NCI-H146 treated with DMSO at 0.1 percent for 48 hours (cell line): ENCODE measurements around the gene MRPS9.

ENCODE experiments used
- DNase-seq: peaks from one replicate; lab custom pipeline; 2025; ENCODE audit not compliant: unreplicated experiment; lab: John Stamatoyannopoulos, UW

The MRPS9 gene

GRCh38 chr2:105078906-105079495 lies 41.1 kb downstream of the MRPS9 start:
- DNase-seq, result no peak

DNA sequence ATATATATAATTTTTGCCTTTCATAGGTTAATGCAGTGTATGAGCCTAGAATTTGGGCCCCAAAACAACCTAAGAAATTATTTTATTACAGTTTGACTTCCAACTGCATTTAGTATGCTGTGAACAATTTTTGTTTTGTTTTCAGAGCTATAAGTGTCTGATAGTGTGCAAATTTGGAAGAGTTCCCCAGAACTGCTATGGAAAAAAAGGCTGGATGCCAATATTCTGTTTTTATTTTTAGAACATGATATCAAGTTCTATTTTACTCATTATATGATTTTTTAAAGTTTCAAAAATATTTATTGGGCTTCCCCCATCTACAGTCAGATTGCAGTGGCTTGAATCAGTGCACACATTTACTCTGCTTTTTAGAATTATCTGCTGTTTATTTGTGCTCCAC lies 42.6 kb downstream of the MRPS9 start:
- DNase-seq, result no peak

DNA sequence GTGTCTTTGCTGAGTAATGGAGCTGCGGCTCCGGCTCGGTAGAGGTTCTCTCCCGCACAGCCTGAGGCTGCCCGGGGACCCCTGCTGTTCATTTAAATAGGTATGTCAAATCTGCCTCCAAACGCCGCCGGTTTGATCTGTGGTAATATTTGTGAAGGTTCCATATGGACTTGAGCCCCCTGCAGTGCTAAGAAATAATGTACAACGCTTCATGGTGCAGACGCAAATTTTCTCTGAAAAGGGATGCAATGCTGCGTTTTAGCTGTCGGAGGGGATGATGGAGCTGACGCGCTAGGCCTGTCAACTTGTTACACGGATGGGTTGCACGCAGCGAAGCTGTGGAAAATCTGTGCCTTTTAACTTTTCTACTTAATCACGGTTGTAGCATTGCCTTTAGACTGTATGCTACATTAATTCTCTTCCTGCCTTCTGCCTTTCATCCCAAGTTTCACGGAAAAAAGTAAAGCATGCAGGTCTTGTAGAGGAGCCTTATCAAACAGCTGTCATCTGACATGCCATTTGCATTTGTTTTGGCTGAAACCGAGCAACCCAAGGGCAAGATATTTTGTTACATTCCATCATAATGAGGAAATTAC lies 43.2 kb downstream of the MRPS9 start:
- DNase-seq, result no peak

DNA sequence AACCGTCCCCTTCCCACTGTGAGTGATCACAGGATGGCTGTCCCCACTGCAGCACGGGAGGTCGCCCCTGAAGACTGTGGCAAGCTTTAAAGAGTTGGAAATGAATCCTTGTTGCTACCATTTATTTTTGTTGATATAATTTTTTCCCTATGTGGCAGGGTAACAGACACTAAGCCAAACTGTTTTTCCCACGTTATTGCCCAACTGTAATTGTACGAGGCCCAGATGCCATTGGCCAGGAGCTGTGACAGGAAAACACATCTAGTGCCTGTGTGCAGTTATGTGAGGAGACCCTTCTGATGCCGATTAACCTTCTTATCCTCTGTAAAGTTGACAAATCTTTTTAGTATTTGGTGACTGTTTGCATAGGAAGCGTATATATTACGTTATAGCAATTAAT lies 44.2 kb downstream of the MRPS9 start:
- DNase-seq, result no peak

- no peak for DNase-seq
Measured at GRCh38 chr2:105085525-105085924, 47.7 kb downstream of the MRPS9 start.

- no peak for DNase-seq
Measured at GRCh38 chr2:105087273-105087672, 49.4 kb downstream of the MRPS9 start.

- DNase-seq, result no peak
Measured at GRCh38 chr2:105090091-105090490, 52.2 kb downstream of the MRPS9 start.

DNA sequence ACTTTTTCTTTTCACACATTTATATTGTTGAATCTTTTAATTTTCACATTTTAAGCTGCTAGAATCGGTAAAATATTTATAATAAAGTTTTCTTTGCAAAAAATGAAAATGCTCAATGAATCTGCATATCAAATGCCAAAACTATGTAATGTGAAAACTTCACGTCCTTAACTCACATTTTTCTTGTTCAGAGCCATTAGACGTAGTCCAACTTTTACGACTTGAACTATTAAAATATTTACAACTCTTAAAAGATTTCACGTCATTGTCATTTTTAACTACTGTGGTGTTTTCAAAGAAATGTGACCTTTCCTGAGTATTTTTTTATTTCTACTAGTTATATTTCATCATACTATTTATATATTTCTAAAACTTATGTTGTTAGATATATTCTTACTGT lies 54.9 kb downstream of the MRPS9 start:
- no peak for DNase-seq

DNA sequence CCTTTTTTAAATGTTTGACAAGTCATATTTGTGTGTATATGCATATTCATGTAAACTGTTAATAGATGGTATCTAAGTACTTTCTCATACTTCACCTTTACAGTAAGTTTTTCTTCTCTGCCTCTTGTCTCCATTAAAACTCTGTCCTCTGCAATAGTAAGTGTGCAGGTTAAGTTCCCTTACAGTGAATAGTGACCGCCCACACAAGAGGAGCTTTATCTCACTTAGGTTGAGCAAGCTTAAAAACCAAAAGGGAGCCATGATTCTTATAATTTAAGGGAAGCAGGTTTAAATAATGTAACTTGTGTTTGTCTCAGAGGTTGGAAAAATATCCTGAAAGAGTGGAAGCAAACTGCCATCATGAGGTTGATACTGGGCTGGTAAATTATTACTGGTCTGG lies 61.3 kb downstream of the MRPS9 start:
- no peak for DNase-seq

GRCh38 chr2:105100046-105100840 lies 62.4 kb downstream of the MRPS9 start:
- DNase-seq, result no peak

DNA sequence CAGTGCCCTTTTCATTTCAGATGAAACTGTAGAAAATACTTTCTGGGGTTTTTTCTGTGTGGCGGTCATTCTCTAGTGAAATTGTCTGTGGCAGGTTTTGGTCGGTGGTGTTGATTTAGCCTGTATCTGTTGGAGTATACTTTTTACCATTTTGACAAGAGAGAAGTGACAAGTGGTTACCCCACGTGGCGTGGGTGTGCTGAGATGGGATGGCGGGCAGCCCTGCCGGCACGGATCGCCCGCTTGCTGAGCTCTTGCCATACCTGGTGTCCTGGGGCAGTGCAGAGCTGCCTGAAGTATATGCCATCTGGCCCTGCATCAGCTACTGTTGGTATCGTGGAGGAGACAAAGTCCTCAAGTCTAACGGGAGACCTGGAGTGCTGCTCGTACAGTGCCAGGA lies 64.1 kb downstream of the MRPS9 start:
- DNase-seq, result no peak

- no peak for DNase-seq
Measured at GRCh38 chr2:105102963-105103421, 65.1 kb downstream of the MRPS9 start.

GRCh38 chr2:105103481-105103880 lies 65.6 kb downstream of the MRPS9 start:
- DNase-seq, result no peak

DNA sequence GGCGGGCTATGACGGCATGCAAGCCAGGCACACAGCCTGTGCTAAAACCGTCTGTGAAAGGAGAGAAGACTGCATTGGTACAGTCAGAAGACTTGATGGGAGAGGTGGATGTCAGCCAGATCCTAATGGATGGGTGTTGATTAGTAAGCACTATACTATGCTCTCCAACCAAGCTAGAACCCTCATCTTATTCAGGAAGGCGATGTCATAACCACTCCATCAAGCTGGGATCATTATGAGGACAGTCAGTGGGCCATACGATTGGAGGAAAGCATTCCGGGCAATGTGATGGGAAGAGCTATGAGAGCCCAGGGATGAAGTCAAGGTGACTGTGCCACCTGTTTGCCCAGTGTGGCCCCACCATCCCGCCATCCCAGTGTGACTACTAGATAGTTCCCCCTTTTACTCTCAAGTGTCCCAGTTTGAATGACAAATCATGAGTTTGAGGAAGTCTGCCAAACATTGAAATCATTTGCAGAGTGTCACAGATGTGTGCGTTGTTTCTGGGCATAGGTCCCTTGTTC lies 66.4 kb downstream of the MRPS9 start:
- DNase-seq, result no peak

- DNase-seq, result no peak
Measured at GRCh38 chr2:105110295-105110829, 72.5 kb downstream of the MRPS9 start.

DNA sequence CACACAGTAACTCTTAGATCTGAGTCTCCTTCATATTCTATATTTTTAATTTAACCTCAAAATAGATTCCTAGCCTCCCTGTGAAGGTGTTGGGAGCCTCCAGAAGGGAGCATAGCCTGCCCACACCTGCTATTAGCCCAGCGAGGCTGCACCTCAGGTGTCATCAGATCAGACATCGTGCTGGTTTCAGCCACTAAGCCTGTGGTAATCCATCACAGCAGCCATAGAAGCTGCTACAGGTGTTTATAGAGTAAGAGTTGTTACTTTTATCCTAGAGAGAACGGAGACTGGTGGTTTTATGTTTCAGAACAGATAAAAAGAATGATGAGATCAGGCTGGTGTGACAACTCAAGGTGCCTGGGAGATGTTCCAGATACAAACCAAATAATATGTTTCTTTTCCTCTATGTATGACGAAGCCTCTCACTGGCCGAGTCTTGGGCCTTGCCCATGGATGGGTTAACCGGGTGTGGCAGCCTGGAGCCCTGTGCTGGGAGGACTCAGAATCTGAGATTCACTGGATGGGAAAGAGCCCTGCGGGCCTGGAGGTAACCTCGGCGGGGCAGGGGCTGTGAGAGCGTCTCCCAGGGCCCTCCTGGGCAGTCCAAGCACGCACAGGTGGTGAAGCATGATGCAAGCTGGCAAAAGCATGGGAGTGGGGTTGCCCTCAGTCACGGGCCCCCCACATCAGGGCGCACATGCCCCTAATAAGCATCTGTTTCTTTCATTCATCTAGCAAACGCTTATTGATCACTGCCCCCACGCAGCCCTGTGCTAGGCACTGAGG lies 73.7 kb downstream of the MRPS9 start:
- no peak for DNase-seq

DNA sequence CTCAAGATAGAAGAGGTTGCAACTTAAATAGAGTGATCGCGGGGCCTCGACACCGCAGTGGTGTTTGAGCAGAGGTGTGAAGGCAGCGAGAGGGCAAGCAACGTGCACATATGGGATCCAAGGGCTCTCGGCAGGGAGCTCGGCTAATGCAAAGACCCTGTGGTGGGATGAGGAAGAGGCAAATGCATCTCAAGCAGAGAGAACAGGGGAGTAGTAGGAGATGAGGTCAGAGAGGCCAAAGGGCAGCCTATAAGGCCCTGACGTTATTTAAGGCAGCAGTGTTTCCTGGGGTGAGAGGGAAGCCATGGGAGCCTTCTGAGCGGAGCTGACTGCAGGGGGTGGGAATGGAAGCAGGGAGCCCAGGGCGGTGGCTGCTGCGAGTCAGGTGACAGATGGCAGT lies 74.5 kb downstream of the MRPS9 start:
- DNase-seq, result no peak

GRCh38 chr2:105113616-105114291 lies 75.9 kb downstream of the MRPS9 start:
- no peak for DNase-seq

DNA sequence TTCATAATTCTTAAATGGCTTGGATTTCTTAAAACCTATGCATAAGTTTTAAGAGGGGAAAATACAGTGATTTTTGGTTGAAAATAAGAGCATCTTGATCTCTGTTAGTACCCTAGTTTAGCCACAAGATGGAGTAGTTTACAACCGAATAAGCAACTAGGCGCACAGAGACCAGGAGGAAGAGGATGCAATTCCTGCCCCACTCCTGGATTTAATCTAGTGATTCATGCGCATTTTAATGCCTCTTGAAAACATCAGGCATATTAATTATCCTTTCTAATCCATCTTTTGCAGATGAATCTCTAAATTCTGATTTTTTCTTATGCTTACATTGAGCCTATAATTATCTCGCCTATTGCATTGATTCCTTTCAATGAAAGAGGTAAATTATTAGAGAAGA lies 76.7 kb downstream of the MRPS9 start:
- DNase-seq, result peak; percentile 50

- no peak for DNase-seq
Measured at GRCh38 chr2:105116348-105116747, 78.5 kb downstream of the MRPS9 start.
